RPMI8226 (cell line): ENCODE results near the gene ADAM11.
A peak's percentile ranks its signal among the peaks of the same experiment; 100 is the strongest.

Experiments
- DNase-seq: peaks from one replicate; pipeline ENCODE4 v3.0.0-alpha.2; 2015

The ADAM11 gene

GRCh38 chr17:44776628-44777393, 18.0 kb downstream of the ADAM11 start:
- peak; percentile 1 for DNase-seq

DNA sequence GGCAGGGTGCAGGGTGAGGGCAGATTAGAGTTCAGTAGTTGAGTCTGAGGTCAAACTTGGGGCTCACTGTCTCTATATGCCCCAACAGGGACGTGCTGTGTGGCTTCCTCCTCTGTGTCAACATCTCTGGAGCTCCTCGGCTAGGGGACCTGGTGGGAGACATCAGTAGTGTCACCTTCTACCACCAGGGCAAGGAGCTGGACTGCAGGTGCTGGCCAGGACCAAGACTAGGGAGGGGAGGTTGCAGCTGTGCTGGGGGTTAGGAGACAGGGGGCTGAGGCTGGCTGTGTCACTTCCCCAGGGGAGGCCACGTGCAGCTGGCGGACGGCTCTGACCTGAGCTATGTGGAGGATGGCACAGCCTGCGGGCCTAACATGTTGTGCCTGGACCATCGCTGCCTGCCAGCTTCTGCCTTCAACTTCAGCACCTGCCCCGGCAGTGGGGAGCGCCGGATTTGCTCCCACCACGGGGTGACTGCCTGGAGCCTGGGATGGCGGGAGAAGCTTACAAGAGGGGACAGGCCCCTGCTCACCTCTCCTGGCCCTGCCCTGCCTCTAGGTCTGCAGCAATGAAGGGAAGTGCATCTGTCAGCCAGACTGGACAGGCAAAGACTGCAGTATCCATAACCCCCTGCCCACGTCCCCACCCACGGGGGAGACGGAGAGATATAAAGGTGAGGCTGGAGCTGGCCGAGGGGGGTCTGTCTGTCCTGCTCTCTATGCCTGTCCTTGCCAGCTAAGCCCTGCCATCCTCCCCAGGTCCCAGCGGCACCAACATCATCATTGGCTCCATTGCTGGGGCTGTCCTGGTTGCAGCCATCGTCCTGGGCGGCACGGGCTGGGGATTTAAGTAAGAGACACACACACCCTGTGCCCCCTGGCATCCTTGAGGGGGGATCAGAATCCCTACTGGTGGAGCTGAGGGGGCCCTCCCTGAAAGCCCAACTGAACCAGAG, 18.9 kb downstream of the ADAM11 start:
- DNase-seq, result peak; percentile 7

- DNase-seq, result no peak
These were observed 19.9 kb downstream of the ADAM11 start for GRCh38 chr17:44778656-44779210.

DNA sequence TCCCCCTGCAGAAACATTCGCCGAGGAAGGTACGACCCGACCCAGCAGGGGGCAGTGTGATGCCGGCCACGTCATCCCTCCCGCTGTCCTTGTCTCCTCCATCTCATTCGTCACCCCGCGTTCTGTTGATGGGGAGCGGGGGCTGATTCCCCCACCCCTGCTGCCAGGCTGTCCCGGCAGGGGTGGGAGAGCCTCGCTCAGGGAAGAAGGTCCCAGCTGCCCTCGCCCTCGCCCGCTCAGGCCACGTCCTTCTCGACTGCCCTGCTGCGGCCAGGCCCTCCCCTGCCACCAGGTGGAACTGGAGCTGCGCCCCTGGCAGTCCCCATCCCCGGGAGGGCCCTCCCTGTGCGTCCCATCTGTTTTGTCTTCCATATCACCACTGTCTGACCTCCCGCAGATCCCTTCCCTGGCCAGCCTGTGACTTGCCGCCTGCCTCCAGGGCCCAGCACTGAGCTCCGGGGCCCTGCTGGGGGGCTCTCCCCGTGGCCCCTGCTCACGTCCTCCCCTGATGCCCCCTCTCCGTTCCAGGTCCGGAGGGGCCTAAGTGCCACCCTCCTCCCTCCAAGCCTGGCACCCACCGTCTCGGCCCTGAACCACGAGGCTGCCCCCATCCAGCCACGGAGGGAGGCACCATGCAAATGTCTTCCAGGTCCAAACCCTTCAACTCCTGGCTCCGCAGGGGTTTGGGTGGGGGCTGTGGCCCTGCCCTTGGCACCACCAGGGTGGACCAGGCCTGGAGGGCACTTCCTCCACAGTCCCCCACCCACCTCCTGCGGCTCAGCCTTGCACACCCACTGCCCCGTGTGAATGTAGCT, 20.6 kb downstream of the ADAM11 start:
- peak; percentile 82 for DNase-seq

DNA sequence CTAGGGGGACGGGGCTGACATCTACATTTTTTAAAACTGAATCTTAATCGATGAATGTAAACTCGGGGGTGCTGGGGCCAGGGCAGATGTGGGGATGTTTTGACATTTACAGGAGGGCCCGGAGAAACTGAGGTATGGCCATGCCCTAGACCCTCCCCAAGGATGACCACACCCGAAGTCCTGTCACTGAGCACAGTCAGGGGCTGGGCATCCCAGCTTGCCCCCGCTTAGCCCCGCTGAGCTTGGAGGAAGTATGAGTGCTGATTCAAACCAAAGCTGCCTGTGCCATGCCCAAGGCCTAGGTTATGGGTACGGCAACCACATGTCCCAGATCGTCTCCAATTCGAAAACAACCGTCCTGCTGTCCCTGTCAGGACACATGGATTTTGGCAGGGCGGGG, 21.4 kb downstream of the ADAM11 start:
- no peak for DNase-seq

DNA sequence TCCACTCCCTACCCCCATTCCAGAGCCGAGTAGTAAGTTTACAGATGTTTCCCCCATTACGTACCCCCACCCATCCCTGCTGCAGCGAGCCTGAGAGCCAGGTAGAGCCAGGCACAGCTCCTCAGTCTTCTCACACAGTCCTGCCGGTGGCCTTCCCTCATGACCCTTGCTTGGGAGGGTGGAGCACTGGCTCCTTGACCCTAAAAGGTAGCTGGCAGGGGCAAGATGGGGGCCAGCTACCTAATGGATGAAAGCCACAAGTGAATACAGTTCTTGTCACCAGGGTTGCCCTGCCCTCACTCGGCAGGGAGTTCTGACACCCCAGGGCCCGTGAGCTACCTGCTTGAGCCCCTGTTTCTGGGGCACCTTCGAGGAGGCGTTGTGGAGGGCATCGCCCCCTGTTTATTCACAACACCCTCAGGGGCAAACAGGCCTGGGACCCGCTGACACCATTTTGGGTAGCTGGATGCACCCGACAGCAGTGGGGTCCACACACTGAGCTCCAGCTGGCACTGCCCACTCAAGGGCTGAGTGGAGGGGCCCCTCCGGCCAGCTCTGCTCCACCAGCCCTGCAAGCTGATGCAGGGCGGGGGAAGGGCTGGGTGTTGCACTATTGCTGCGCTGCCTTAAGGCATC, 22.2 kb downstream of the ADAM11 start:
- no peak for DNase-seq

DNA sequence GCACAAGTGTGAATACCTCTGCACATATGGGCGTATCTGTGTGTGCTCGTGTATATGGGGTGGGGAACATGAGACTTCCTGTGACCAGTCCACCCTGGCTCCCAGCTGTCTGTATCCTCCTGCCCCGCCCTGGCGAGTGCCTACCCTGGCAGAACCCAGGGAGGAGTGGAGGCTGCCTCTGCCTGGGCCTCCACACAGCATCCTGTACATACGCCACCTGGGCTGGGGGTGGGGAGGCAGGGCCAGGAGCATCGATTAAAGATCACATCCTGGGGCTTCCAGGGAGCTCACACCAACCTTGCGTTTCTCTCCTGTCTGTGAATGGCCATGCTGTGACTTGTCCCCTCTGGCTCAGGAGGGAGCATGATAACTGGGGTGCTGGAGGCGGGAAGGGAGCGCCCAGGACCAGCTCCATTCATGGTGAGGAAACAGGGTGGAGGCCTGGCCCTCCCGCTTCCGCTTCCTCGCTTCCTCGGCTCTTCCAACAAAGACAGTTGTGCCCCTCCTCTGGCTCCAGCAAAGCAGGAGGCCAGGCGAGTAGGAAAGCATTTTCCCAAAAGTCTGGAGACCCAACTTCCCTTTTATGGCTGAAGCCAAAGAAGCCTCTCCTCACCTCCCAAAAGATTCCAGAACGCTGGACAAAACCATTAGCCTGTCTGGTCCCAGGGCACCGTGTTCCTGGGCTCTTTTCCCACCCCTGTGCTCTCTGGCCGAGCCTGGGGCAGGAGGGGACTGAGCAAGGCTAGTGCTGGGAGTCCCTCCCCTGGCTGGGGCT, 22.9 kb downstream of the ADAM11 start:
- DNase-seq, result no peak

GRCh38 chr17:44782326-44782850, 23.6 kb downstream of the ADAM11 start:
- DNase-seq, result no peak

GRCh38 chr17:44785921-44786320, 27.1 kb downstream of the ADAM11 start:
- no peak for DNase-seq

- DNase-seq, result no peak
These were observed 27.8 kb downstream of the ADAM11 start for GRCh38 chr17:44786551-44787081.

GRCh38 chr17:44787271-44787940, 28.6 kb downstream of the ADAM11 start:
- DNase-seq, result no peak

GRCh38 chr17:44788139-44788538, 29.4 kb downstream of the ADAM11 start:
- DNase-seq, result no peak

GRCh38 chr17:44792276-44792675, 33.5 kb downstream of the ADAM11 start:
- DNase-seq, result no peak

DNA sequence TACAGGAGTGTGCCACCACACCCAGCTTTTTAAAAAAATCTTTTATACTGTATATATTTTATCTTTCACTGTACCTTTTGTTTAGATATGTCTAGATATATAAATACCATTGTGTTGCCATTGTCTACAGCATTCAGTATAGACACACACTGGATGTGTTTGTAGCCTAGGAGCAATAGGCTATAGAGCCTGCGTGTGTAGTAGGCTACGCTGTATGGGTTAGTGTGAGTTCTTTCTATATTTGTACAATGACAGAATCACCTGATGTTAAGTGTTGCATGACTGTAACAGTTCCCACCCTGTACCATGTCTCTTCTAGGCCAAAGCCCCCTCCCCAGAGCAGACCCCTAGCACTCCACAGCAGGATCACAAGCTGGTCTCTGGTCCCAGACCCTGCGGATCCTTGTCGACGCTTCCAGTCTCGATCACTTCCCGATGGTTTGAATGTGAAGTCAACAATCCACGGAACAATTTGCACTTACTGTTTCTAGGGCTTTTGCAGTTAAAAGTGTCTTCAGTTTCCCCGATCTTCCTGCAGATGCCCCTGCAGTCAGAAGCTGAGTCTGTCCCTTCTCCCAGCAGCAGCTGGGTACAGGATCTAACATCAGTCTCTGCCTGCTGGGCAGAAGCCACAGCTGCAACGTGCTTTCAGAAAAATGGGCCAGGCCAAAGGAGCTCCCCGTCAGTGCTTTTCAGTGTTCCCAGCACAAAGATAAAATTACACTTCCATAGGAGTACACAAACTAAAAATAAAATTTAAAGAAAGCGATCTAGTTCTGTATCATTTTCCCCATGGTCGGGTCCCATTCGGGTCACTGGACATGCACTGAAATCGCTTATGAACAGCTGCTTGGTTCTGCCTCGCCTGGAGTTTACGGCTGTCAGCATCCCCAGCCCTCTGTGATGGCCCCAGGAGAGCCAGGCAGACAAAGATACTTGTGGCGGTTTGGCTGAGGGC, 35.4 kb downstream of the ADAM11 start:
- DNase-seq, result no peak

DNA sequence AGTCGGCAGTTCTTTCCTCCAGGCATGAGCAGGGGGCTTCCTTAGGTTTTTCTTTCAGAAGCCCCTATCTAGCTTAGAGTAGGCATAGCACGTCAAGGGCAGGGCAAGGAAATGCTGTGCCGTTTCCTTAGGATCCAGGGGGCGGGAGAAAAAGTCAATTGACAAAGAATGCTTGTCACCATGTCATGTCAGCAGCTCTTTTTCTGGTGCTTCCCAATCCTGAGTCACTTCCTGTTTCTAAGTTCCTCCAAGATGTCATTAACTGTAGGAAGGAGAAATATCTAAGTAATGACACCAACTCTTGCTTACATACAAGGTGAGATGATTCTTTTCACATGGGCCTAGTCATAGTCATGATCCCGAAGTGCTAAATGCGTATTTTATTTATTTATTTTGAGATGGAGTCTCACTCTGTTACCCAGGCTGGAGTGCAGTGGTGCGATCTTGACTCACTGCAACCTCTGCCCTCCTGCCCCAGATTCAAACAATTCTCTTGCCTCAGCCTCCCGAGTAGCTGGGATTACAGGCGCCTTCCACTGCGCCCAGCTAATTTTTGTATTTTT, 36.1 kb downstream of the ADAM11 start:
- DNase-seq, result no peak

DNA sequence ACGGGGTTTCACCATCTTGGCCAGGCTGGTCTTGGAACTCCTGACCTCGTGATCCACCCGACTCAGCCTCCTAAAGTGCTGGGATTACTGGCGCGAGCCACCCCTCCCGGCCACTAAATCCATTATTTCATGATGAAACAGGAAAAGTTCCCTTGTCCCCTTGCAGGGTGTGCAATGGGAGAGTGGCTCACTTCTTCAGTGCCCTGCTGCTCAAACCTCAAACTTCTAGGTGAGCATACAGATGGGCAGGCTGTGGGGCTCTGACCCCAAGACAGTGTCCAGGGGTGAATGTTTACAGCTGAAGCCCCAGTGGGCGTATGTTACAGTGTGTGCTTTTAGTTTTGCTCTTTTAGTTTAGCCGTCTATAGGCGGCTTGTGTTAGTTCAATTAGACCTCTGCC, 36.6 kb downstream of the ADAM11 start:
- no peak for DNase-seq

GRCh38 chr17:44795928-44796327, 37.1 kb downstream of the ADAM11 start:
- DNase-seq, result no peak

DNA sequence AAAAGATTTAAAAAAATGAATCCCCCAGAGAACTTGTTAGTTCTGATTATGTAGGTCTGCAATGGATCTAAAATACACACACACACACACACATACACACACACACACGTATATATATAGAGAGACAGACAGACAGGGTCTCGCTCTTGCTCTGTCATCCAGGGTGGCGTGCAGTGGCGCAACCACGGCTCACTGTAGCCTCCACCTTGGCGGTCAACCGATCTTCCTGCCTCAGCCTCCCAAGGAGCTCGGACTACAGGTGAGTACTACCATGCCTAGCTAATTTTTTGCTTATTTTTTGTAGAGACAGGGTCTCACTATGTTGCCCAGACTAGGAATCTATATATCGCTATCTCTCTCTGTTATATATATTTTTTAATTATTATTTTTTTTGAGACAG, 37.9 kb downstream of the ADAM11 start:
- DNase-seq, result no peak

- DNase-seq, result no peak
These were observed 39.0 kb downstream of the ADAM11 start for GRCh38 chr17:44797802-44798201.
